ACC112 (cell line): Measurements from ENCODE around the gene PROS1.
"Not testable (repeated sequence)": the region's sequence is repeated elsewhere in the genome, so short reads cannot be mapped to it uniquely, and the experiment has no call there.

ENCODE experiments used
- H2AFZ ChIP-seq: fragments of 200-600 bp; sonication (generic); one replicate; pipeline ENCODE4 v1.6.0; 2017; ENCODE audit warnings: antibody characterized with exemption, low read length; ENCODE audit not compliant: unreplicated experiment
- H3K27ac ChIP-seq: fragments of 200-600 bp; sonication (generic); 2 replicates; pipeline ENCODE4 v1.5.1; 2014; ENCODE audit warnings: low read depth, mild to moderate bottlenecking, antibody characterized with exemption, low read length, moderate library complexity
- H3K27me3 ChIP-seq: fragments of 200-600 bp; sonication (generic); 2 replicates; pipeline ENCODE4 v1.6.1; 2014; ENCODE audit warnings: mild to moderate bottlenecking, antibody characterized with exemption, low read length, moderate library complexity, mixed read lengths; ENCODE audit not compliant: insufficient read depth
- H3K36me3 ChIP-seq: fragments of 200-600 bp; sonication (generic); 2 replicates; pipeline ENCODE4 v1.6.1; 2016; ENCODE audit warnings: mild to moderate bottlenecking, antibody characterized with exemption, low read length, moderate library complexity, mixed read lengths; ENCODE audit not compliant: insufficient read depth
- H3K4me1 ChIP-seq: fragments of 200-600 bp; sonication (generic); one replicate; pipeline ENCODE4 v1.6.1; 2016; ENCODE audit warnings: low read length, mixed read lengths; ENCODE audit not compliant: insufficient read depth, unreplicated experiment, control insufficient read depth
- H3K4me3 ChIP-seq: fragments of 200-600 bp; sonication (generic); 2 replicates; pipeline ENCODE4 v1.5.1; 2014; ENCODE audit warnings: mild to moderate bottlenecking, low read depth, low read length
- H3K79me2 ChIP-seq: fragments of 200-600 bp; sonication (generic); one replicate; pipeline ENCODE4 v1.6.0; 2016; ENCODE audit warnings: low read length; ENCODE audit not compliant: control insufficient read depth, unreplicated experiment, insufficient read depth

Gene PROS1

GRCh38 chr3:93969997-93970396, 3.7 kb downstream of the PROS1 start:
- H2AFZ ChIP-seq = no peak overlapping the region
- H3K4me3 ChIP-seq = peak overlapping the region; percentile 11; the same call in 1 of the 2 replicates
- no peaks in the 10 kb centered on the region for H3K27me3 ChIP-seq
- peaks cover 30% of the 10 kb centered on the region for H3K4me1 ChIP-seq
- peaks cover 6% of the 10 kb centered on the region for H3K79me2 ChIP-seq
- peak overlapping the region; percentile 65 for H3K27ac ChIP-seq
- peaks cover 3% of the 10 kb centered on the region; the same call in 1 of the 2 replicates for H3K36me3 ChIP-seq

DNA sequence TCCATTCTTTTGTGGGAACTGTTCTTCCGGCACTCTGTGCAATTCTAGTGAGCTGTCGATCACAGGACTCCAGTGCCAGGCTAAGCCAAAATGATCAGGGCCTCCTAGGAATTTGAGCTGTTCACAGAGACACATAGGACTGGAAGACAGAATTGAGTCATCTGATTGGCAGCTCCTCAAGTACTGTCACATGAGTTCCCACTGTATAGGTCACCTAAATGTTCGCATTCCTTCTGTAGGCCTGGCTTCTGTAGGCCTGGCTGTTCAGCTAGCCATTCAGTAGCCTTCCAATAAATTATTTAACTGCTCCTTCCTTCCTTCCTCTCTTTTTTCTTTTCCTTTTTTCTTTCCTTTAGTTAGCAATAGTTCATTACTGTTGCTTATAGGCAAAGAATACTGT, 4.3 kb downstream of the PROS1 start:
- Histone ChIP-seq H3K79me2 (peaks cover 6% of the 10 kb centered on the region), H3K4me3 (peak overlapping the region; percentile 11; the same call in 1 of the 2 replicates), H2AFZ (no peak overlapping the region), H3K27ac (peak overlapping the region; percentile 65), H3K36me3 (peaks cover 3% of the 10 kb centered on the region; the same call in 1 of the 2 replicates), H3K27me3 (no peaks in the 10 kb centered on the region), H3K4me1 (peaks cover 30% of the 10 kb centered on the region)

- not testable (repeated sequence) for H3K79me2 ChIP-seq, H2AFZ ChIP-seq, H3K36me3 ChIP-seq, H3K27me3 ChIP-seq, H3K4me3 ChIP-seq, H3K27ac ChIP-seq
- peaks cover 18% of the 10 kb centered on the region for H3K4me1 ChIP-seq
Observed at GRCh38 chr3:93965106-93965505, 8.6 kb downstream of the PROS1 start.

DNA sequence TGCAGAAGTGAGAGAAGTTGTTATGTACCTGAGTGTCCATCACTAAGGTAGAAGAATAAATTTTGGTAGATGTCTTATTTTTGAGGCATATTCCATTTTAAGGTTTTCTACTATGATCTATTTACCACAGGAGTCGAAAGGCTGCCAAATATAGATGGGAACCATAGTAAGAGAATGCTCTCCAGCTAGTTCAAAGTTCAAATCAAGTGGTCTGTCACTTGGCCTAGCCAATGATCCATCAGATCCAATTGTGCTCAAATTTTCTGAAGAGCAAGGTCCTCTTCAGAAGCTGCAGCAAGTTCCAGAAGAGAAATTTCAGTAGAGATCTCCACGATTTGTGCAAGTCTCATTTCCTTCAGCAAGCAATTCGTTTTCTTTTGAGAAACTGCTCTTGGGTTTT, 10.9 kb downstream of the PROS1 start:
- Histone ChIP-seq H3K4me3 (no peak overlapping the region), H3K27me3 (no peaks in the 10 kb centered on the region), H3K79me2 (no peaks in the 10 kb centered on the region), H2AFZ (no peak overlapping the region), H3K4me1 (no peaks in the 10 kb centered on the region), H3K27ac (no peak overlapping the region), H3K36me3 (no peaks in the 10 kb centered on the region)

GRCh38 chr3:93961489-93961888, 12.2 kb downstream of the PROS1 start:
- H3K4me3 ChIP-seq = no peak overlapping the region
- no peaks in the 10 kb centered on the region for H3K4me1 ChIP-seq
- H2AFZ ChIP-seq = no peak overlapping the region
- no peaks in the 10 kb centered on the region for H3K27me3 ChIP-seq
- no peaks in the 10 kb centered on the region for H3K79me2 ChIP-seq
- H3K27ac ChIP-seq = no peak overlapping the region
- H3K36me3 ChIP-seq = no peaks in the 10 kb centered on the region

- Histone ChIP-seq H3K27me3 (no peaks in the 10 kb centered on the region), H3K4me3 (no peak overlapping the region), H2AFZ (no peak overlapping the region), H3K36me3 (no peaks in the 10 kb centered on the region), H3K79me2 (no peaks in the 10 kb centered on the region), H3K4me1 (no peaks in the 10 kb centered on the region), H3K27ac (no peak overlapping the region)
Observed at GRCh38 chr3:93961026-93961425, 12.7 kb downstream of the PROS1 start.

- H3K27ac ChIP-seq, H3K27me3 ChIP-seq, H3K4me3 ChIP-seq, H3K79me2 ChIP-seq, H2AFZ ChIP-seq, H3K36me3 ChIP-seq, H3K4me1 ChIP-seq: not testable (repeated sequence)
Observed at GRCh38 chr3:93949958-93950357, 23.7 kb downstream of the PROS1 start.

GRCh38 chr3:93937485-93937884, 36.2 kb downstream of the PROS1 start:
- not testable (repeated sequence) for H3K36me3 ChIP-seq, H3K4me1 ChIP-seq, H2AFZ ChIP-seq, H3K79me2 ChIP-seq, H3K4me3 ChIP-seq, H3K27ac ChIP-seq, H3K27me3 ChIP-seq

DNA sequence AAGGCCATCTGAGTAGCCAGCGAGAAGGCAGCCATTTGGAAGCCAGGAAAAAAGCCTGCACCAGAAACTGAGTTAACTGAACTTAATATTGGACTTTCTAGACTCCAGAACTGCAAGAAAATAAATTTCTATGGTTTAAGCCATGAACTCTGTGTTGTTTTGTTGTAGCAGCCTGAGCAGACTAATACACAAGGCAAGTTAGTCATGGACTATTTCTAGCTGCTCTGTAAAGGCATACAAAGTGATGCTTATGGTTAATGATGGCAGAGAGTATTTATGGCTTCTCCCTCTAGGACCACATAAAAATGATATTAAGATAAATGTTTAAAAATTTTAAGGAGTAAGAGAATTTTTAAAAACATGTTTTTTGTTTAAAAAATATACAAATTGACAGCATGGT, 37.1 kb downstream of the PROS1 start:
- no peak overlapping the region for H3K27ac ChIP-seq
- H3K79me2 ChIP-seq = no peaks in the 10 kb centered on the region
- no peaks in the 10 kb centered on the region for H3K27me3 ChIP-seq
- no peak overlapping the region for H3K4me3 ChIP-seq
- H3K36me3 ChIP-seq = no peaks in the 10 kb centered on the region
- H3K4me1 ChIP-seq = no peaks in the 10 kb centered on the region
- H2AFZ ChIP-seq = no peak overlapping the region

DNA sequence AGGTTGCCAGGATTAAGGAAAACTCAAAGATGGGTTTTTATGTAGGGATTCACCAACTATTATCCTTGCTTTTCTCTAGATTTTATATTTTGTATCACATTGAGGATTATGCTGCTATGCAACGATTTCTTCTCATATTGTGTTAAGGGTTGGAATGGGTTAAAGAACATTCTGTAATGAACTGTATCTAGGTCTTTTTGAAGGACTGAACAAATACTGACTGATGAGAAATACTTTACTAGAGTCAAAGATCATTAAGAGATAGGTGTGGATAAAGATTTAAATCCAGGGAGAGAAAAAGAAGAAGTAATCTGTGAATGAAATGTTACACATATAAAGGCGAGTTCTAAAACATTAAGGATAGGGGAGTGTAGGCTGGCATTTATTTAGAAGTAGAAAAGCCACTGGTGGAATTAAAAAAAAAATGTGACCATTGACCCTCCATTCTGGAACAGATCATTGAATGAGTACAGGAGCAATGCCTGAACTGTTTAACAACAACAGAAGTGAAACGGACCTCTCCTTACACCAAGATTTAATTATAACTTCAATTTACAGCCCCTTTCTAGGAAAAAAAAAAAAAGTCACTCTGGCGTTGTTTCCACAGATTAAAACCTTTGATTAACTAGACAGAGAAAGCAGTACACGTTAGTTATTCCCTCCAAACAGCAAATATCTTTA, 39.2 kb downstream of the PROS1 start:
- Histone ChIP-seq H3K4me1 (no peaks in the 10 kb centered on the region), H3K27me3 (no peaks in the 10 kb centered on the region), H3K27ac (no peak overlapping the region), H3K79me2 (no peaks in the 10 kb centered on the region), H3K4me3 (no peak overlapping the region), H3K36me3 (no peaks in the 10 kb centered on the region), H2AFZ (no peak overlapping the region)

GRCh38 chr3:93931597-93932229, 42.0 kb downstream of the PROS1 start:
- H3K36me3 ChIP-seq = no peaks in the 10 kb centered on the region
- H2AFZ ChIP-seq = no peak overlapping the region
- H3K79me2 ChIP-seq = no peaks in the 10 kb centered on the region
- H3K4me3 ChIP-seq = no peak overlapping the region
- H3K27me3 ChIP-seq = no peaks in the 10 kb centered on the region
- H3K4me1 ChIP-seq = no peaks in the 10 kb centered on the region
- no peak overlapping the region for H3K27ac ChIP-seq
